ENCODE measurements around the gene TSPAN5.

The TSPAN5 gene

GRCh38 chr4:98663226-98664006 lies 5.0 kb upstream of the TSPAN5 start:
- no peak for DNase-seq (ENCODE audit: low read depth)
- H3K4me3 ChIP-seq (ENCODE audit: control insufficient read depth, low read depth, low read length) = no peak overlapping the region
- TF ChIP-seq, protein P1, sequence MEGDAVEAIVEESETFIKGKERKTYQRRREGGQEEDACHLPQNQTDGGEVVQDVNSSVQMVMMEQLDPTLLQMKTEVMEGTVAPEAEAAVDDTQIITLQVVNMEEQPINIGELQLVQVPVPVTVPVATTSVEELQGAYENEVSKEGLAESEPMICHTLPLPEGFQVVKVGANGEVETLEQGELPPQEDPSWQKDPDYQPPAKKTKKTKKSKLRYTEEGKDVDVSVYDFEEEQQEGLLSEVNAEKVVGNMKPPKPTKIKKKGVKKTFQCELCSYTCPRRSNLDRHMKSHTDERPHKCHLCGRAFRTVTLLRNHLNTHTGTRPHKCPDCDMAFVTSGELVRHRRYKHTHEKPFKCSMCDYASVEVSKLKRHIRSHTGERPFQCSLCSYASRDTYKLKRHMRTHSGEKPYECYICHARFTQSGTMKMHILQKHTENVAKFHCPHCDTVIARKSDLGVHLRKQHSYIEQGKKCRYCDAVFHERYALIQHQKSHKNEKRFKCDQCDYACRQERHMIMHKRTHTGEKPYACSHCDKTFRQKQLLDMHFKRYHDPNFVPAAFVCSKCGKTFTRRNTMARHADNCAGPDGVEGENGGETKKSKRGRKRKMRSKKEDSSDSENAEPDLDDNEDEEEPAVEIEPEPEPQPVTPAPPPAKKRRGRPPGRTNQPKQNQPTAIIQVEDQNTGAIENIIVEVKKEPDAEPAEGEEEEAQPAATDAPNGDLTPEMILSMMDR (IDR thresholded peaks at IDR 0.05; ENCODE audit: control insufficient read depth, insufficient read depth, low read depth, low read length, missing control alignments) = no peak

GRCh38 chr4:98662626-98663225 lies 4.3 kb upstream of the TSPAN5 start:
- no peak for DNase-seq (ENCODE audit: low read depth)
- TF ChIP-seq, protein P1 (IDR thresholded peaks at IDR 0.05; ENCODE audit: control insufficient read depth, insufficient read depth, low read depth, low read length, missing control alignments) = no peak
- no peak overlapping the region for H3K4me3 ChIP-seq (ENCODE audit: control insufficient read depth, low read depth, low read length)

- TF ChIP-seq, protein P1 (IDR thresholded peaks at IDR 0.05; ENCODE audit: control insufficient read depth, insufficient read depth, low read depth, low read length, missing control alignments) = no peak
- DNase-seq (ENCODE audit: low read depth) = no peak
- no peak overlapping the region for H3K4me3 ChIP-seq (ENCODE audit: control insufficient read depth, low read depth, low read length)
Observed at GRCh38 chr4:98662055-98662453, 3.6 kb upstream of the TSPAN5 start.

- TF ChIP-seq, protein P1 (IDR thresholded peaks at IDR 0.05; ENCODE audit: control insufficient read depth, insufficient read depth, low read depth, low read length, missing control alignments) = no peak
- no peak for DNase-seq (ENCODE audit: low read depth)
- no peak overlapping the region for H3K4me3 ChIP-seq (ENCODE audit: control insufficient read depth, low read depth, low read length)
Observed at GRCh38 chr4:98661371-98662054, 3.1 kb upstream of the TSPAN5 start.

DNA sequence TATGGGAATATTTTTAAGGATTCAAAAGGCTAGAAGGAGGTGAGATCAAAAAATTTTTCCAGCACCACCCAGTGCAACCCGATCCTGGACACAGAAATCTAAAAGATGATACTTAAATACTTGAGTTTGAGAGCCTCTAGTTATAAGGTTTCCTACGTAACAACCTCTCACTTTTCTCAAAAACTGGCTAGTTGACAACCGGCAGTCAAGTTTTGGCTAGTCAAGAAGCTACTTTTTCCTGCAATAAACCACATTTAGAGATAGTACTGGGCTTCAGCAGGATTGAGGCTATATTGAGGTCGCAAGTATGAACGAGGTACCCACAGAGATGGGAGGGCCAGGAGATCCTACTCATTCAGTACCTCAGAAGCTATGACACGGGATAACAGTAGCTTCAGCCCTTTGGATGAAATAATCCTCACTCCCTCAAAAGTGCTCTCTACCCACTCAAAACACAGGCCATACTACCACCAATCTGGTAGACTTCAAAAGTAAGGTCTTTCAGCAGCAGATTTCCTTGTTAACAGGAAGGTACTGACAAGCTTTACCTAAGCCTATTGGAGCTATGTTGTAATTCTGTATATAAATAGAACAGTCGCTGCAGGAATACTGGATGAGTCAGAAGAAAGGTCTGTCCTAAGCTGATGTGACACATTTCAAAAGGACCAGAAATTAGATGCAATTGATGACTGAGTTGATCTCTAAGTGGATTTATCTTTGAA lies 1.5 kb upstream of the TSPAN5 start:
- peak overlapping the region; percentile 71 for H3K4me3 ChIP-seq (ENCODE audit: control insufficient read depth, low read depth, low read length)
- no peak for DNase-seq (ENCODE audit: low read depth)
- TF ChIP-seq, protein P1 (IDR thresholded peaks at IDR 0.05; ENCODE audit: control insufficient read depth, insufficient read depth, low read depth, low read length, missing control alignments) = no peak

GRCh38 chr4:98659106-98659592 lies 738 bp upstream of the TSPAN5 start:
- no peak for DNase-seq (ENCODE audit: low read depth)
- TF ChIP-seq, protein P1 (IDR thresholded peaks at IDR 0.05; ENCODE audit: control insufficient read depth, insufficient read depth, low read depth, low read length, missing control alignments) = no peak
- peak overlapping the region; percentile 71 for H3K4me3 ChIP-seq (ENCODE audit: control insufficient read depth, low read depth, low read length)
